Measurements from ENCODE around the gene NPS. TPM values are rescaled to one million over a fixed set of nuclear protein-coding genes. Genes with fewer than 3 reads are reported as not detected.

NPS gene
- total RNA-seq, 1 donor: not detected

- peak; percentile 49 for TF ChIP-seq CTCF (IDR thresholded peaks at IDR 0.05; ENCODE audit: extremely low read depth, low read depth, low read length)
- Histone ChIP-seq H3K27me3 (ENCODE audit: insufficient read depth, low read length) (no peaks in the 10 kb centered on the region), H3K4me2 (ENCODE audit: insufficient read depth, low read length) (no peak overlapping the region), H2AFZ (ENCODE audit: low read length) (no peak overlapping the region), H3K4me1 (ENCODE audit: insufficient read depth, low read length) (no peaks in the 10 kb centered on the region), H3K9me3 (ENCODE audit: low read depth, low read length) (no peaks in the 10 kb centered on the region), H3K4me3 (ENCODE audit: insufficient read depth, low read length) (no peak overlapping the region), H3K27ac (ENCODE audit: low read depth, low read length) (no peak overlapping the region), H3K79me2 (ENCODE audit: insufficient read depth, low read length) (no peaks in the 10 kb centered on the region), H4K20me1 (ENCODE audit: insufficient read depth, low read length) (no peaks in the 10 kb centered on the region), H3K36me3 (ENCODE audit: insufficient read depth, low read length) (no peaks in the 10 kb centered on the region)
- DNase-seq (ENCODE audit: insufficient read length, low spot score, missing footprints): no peak
Observed at GRCh38 chr10:127563718-127564553, 14.8 kb downstream of the NPS start.

- H3K27ac ChIP-seq (ENCODE audit: low read depth, low read length): no peak overlapping the region
- no peaks in the 10 kb centered on the region for H4K20me1 ChIP-seq (ENCODE audit: insufficient read depth, low read length)
- no peak overlapping the region for H3K4me2 ChIP-seq (ENCODE audit: insufficient read depth, low read length)
- no peak for DNase-seq (ENCODE audit: insufficient read length, low spot score, missing footprints)
- no peaks in the 10 kb centered on the region for H3K79me2 ChIP-seq (ENCODE audit: insufficient read depth, low read length)
- no peak for TF ChIP-seq CTCF (IDR thresholded peaks at IDR 0.05; ENCODE audit: extremely low read depth, low read depth, low read length)
- no peaks in the 10 kb centered on the region for H3K36me3 ChIP-seq (ENCODE audit: insufficient read depth, low read length)
- no peak overlapping the region for H3K4me3 ChIP-seq (ENCODE audit: insufficient read depth, low read length)
- no peaks in the 10 kb centered on the region for H3K27me3 ChIP-seq (ENCODE audit: insufficient read depth, low read length)
- H3K4me1 ChIP-seq (ENCODE audit: insufficient read depth, low read length): no peaks in the 10 kb centered on the region
- no peak overlapping the region for H2AFZ ChIP-seq (ENCODE audit: low read length)
- H3K9me3 ChIP-seq (ENCODE audit: low read depth, low read length): no peaks in the 10 kb centered on the region
Observed at GRCh38 chr10:127564644-127565043, 15.5 kb downstream of the NPS start.

- H3K4me2 ChIP-seq (ENCODE audit: insufficient read depth, low read length): no peak overlapping the region
- no peak overlapping the region for H2AFZ ChIP-seq (ENCODE audit: low read length)
- H3K4me3 ChIP-seq (ENCODE audit: insufficient read depth, low read length): no peak overlapping the region
- no peaks in the 10 kb centered on the region for H3K79me2 ChIP-seq (ENCODE audit: insufficient read depth, low read length)
- H3K4me1 ChIP-seq (ENCODE audit: insufficient read depth, low read length): no peaks in the 10 kb centered on the region
- DNase-seq (ENCODE audit: insufficient read length, low spot score, missing footprints): no peak
- H4K20me1 ChIP-seq (ENCODE audit: insufficient read depth, low read length): no peaks in the 10 kb centered on the region
- no peak for TF ChIP-seq CTCF (IDR thresholded peaks at IDR 0.05; ENCODE audit: extremely low read depth, low read depth, low read length)
- H3K27me3 ChIP-seq (ENCODE audit: insufficient read depth, low read length): no peaks in the 10 kb centered on the region
- no peak overlapping the region for H3K27ac ChIP-seq (ENCODE audit: low read depth, low read length)
- no peaks in the 10 kb centered on the region for H3K9me3 ChIP-seq (ENCODE audit: low read depth, low read length)
- no peaks in the 10 kb centered on the region for H3K36me3 ChIP-seq (ENCODE audit: insufficient read depth, low read length)
Observed at GRCh38 chr10:127565583-127565982, 16.5 kb downstream of the NPS start.

GRCh38 chr10:127569210-127569609 lies 20.1 kb downstream of the NPS start:
- Histone ChIP-seq H4K20me1 (ENCODE audit: insufficient read depth, low read length) (no peaks in the 10 kb centered on the region), H3K36me3 (ENCODE audit: insufficient read depth, low read length) (no peaks in the 10 kb centered on the region), H3K4me3 (ENCODE audit: insufficient read depth, low read length) (no peak overlapping the region), H3K27ac (ENCODE audit: low read depth, low read length) (no peak overlapping the region), H3K79me2 (ENCODE audit: insufficient read depth, low read length) (no peaks in the 10 kb centered on the region), H3K4me2 (ENCODE audit: insufficient read depth, low read length) (no peak overlapping the region), H3K4me1 (ENCODE audit: insufficient read depth, low read length) (no peaks in the 10 kb centered on the region), H2AFZ (ENCODE audit: low read length) (no peak overlapping the region), H3K27me3 (ENCODE audit: insufficient read depth, low read length) (no peaks in the 10 kb centered on the region), H3K9me3 (ENCODE audit: low read depth, low read length) (no peaks in the 10 kb centered on the region)
- DNase-seq (ENCODE audit: insufficient read length, low spot score, missing footprints): no peak
- no peak for TF ChIP-seq CTCF (IDR thresholded peaks at IDR 0.05; ENCODE audit: extremely low read depth, low read depth, low read length)
